SK-N-SH treated with all-trans-retinoic acid at 6 μM for 48 hours (cell line): ENCODE measurements around the gene FAM32A.

Source experiments
- CREB5 ChIP-seq: fragments of 250-450 bp; sonication (Bioruptor Pico); IDR thresholded peaks from 2 replicates; pipeline ENCODE4 v1.5.1; 2020; ENCODE audit warnings: low read depth, mild to moderate bottlenecking, moderate library complexity
- CSDC2 ChIP-seq: fragments of 250-450 bp; sonication (Bioruptor Pico); IDR thresholded peaks from 2 replicates; pipeline ENCODE4 v1.5.0; 2020; ENCODE audit warnings: mild to moderate bottlenecking, moderate library complexity
- GLIS3 ChIP-seq: fragments of 250-450 bp; sonication (Bioruptor Pico); IDR thresholded peaks from 2 replicates; pipeline ENCODE4 v1.5.0; 2020; ENCODE audit warnings: mild to moderate bottlenecking, moderate library complexity
- OSR1 ChIP-seq: fragments of 250-450 bp; sonication (Bioruptor Pico); IDR thresholded peaks from 2 replicates; pipeline ENCODE4 v1.8.0; 2022; ENCODE audit warnings: moderate library complexity, mild to moderate bottlenecking, inconsistent platforms
- POU6F1 ChIP-seq: fragments of 250-450 bp; sonication (Bioruptor Pico); IDR thresholded peaks from 2 replicates; pipeline ENCODE4 v1.8.0; 2021; ENCODE audit warnings: low read depth, mild to moderate bottlenecking, moderate library complexity, borderline replicate concordance
- PPARA ChIP-seq: fragments of 250-450 bp; sonication (Bioruptor Pico); IDR thresholded peaks from 2 replicates; pipeline ENCODE4 v1.5.0; 2020; ENCODE audit warnings: mild to moderate bottlenecking, borderline replicate concordance
- RARB ChIP-seq: fragments of 250-450 bp; sonication (Bioruptor Pico); IDR thresholded peaks from 2 replicates; pipeline ENCODE4 v1.8.0; 2021; ENCODE audit warnings: mild to moderate bottlenecking, moderate library complexity
- SNAI2 ChIP-seq: fragments of 250-450 bp; sonication (Bioruptor Pico); IDR thresholded peaks from 2 replicates; pipeline ENCODE4 v1.5.0; 2020; ENCODE audit warnings: mild to moderate bottlenecking, moderate library complexity
- ZC3H10 ChIP-seq: fragments of 250-450 bp; sonication (Bioruptor Pico); IDR thresholded peaks from 2 replicates; pipeline ENCODE4 v1.5.1; 2021; ENCODE audit warnings: mild to moderate bottlenecking, moderate library complexity
- ZFP30 ChIP-seq: fragments of 450-650 bp; formaldehyde crosslinking; IDR thresholded peaks from 2 replicates; pipeline ENCODE4 v1.5.0; 2022; ENCODE audit warnings: mild to moderate bottlenecking, moderate library complexity
- ZNF565 ChIP-seq: fragments of 450-650 bp; formaldehyde crosslinking; conservative IDR thresholded peaks from 2 replicates; pipeline ENCODE4 v1.5.0; 2020; ENCODE audit warnings: low read depth, mild to moderate bottlenecking, moderate library complexity
- ZNF70 ChIP-seq: fragments of 450-650 bp; formaldehyde crosslinking; IDR thresholded peaks from 2 replicates; pipeline ENCODE4 v1.5.0; 2020; ENCODE audit warnings: mild to moderate bottlenecking, moderate library complexity
- TF ChIP-seq, protein P1 (sequence below): fragments of 250-450 bp; sonication (Bioruptor Pico); IDR thresholded peaks from 2 replicates; pipeline ENCODE4 v1.8.0; 2020; ENCODE audit warnings: mild to moderate bottlenecking, moderate library complexity, borderline replicate concordance

- no peak for TF ChIP-seq CSDC2 (CRISPR knock-in tag)
- TF ChIP-seq CREB5 (CRISPR knock-in tag) = no peak
- TF ChIP-seq PPARA (CRISPR knock-in tag) = no peak
- no peak for TF ChIP-seq ZNF565
- TF ChIP-seq, protein P1, sequence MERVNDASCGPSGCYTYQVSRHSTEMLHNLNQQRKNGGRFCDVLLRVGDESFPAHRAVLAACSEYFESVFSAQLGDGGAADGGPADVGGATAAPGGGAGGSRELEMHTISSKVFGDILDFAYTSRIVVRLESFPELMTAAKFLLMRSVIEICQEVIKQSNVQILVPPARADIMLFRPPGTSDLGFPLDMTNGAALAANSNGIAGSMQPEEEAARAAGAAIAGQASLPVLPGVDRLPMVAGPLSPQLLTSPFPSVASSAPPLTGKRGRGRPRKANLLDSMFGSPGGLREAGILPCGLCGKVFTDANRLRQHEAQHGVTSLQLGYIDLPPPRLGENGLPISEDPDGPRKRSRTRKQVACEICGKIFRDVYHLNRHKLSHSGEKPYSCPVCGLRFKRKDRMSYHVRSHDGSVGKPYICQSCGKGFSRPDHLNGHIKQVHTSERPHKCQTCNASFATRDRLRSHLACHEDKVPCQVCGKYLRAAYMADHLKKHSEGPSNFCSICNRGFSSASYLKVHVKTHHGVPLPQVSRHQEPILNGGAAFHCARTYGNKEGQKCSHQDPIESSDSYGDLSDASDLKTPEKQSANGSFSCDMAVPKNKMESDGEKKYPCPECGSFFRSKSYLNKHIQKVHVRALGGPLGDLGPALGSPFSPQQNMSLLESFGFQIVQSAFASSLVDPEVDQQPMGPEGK (CRISPR knock-in tag) = no peak
- TF ChIP-seq SNAI2 (CRISPR knock-in tag) = no peak
- TF ChIP-seq OSR1 (CRISPR knock-in tag) = no peak
- no peak for TF ChIP-seq ZC3H10 (CRISPR knock-in tag)
- TF ChIP-seq POU6F1 (CRISPR knock-in tag) = no peak
- TF ChIP-seq ZFP30 (CRISPR knock-in tag) = no peak
- TF ChIP-seq GLIS3 (CRISPR knock-in tag) = no peak
- TF ChIP-seq RARB (CRISPR knock-in tag) = no peak
- TF ChIP-seq ZNF70 (CRISPR knock-in tag) = no peak
Measured at GRCh38 chr19:16146112-16146511, 39.1 kb upstream of the FAM32A start.
